ENCODE measurements around the gene INCA1. TPM values are rescaled to one million over a fixed set of nuclear protein-coding genes. Genes with fewer than 3 reads are reported as not detected.

Gene INCA1
- polyA plus RNA-seq, 1 experiment = 1.3 TPM

DNA sequence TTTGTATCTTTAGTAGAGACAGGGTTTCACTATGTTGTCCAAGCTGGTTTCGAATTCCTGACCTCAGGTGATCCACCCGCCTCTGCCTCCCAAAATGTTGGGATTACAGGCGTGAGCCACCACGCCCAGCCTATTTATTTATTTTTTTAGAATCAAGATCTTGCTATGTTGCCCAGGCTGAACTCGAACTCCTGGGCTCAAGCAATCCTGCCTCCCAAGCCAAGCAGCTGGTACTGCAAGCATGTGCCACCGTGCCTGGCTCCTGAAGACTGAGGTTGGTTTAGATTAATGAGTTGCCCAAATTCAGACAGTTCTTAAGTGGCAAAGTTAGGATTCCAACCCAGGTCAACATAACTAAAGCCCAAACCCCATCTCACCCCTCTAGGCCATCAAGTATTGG lies 30.0 kb upstream of the INCA1 start:
- Histone ChIP-seq H3K36me3 (ENCODE audit: control insufficient read depth, insufficient read depth, low read length) (peaks cover 8% of the 10 kb centered on the region), H3K27me3 (ENCODE audit: control insufficient read depth, insufficient read depth, low read length) (no peaks in the 10 kb centered on the region), H3K4me3 (ENCODE audit: low read depth, low read length) (no peak overlapping the region)
- ChIA-PET CTCF (interaction anchor here (0.9 to 6.9 kb wide), 4 partner anchors 35 to 118 kb away, joined by 3 to 73 read pairs (median 6); partner anchors contain the start of gene CAMTA2), POLR2A (no interaction called here)
- TF ChIP-seq CTCF (IDR thresholded peaks at IDR 0.05; ENCODE audit: insufficient read depth, low read depth, low read length) = no peak
- no peak for DNase-seq (ENCODE audit: low read depth)

GRCh38 chr17:5024604-5025003 lies 27.3 kb upstream of the INCA1 start:
- CTCF ChIA-PET = no interaction called here
- Histone ChIP-seq H3K36me3 (ENCODE audit: control insufficient read depth, insufficient read depth, low read length) (peaks cover 23% of the 10 kb centered on the region), H3K27me3 (ENCODE audit: control insufficient read depth, insufficient read depth, low read length) (no peaks in the 10 kb centered on the region), H3K4me3 (ENCODE audit: low read depth, low read length) (no peak overlapping the region)
- no peak for TF ChIP-seq CTCF (IDR thresholded peaks at IDR 0.05; ENCODE audit: insufficient read depth, low read depth, low read length)
- DNase-seq (ENCODE audit: low read depth) = no peak
- POLR2A ChIA-PET = no interaction called here

GRCh38 chr17:5023588-5024147 lies 26.3 kb upstream of the INCA1 start:
- H3K4me3 ChIP-seq (ENCODE audit: low read depth, low read length) = no peak overlapping the region
- H3K27me3 ChIP-seq (ENCODE audit: control insufficient read depth, insufficient read depth, low read length) = no peaks in the 10 kb centered on the region
- TF ChIP-seq CTCF (IDR thresholded peaks at IDR 0.05; ENCODE audit: insufficient read depth, low read depth, low read length) = no peak
- ChIA-PET POLR2A (no interaction called here), CTCF (no interaction called here)
- no peak for DNase-seq (ENCODE audit: low read depth)
- peaks cover 28% of the 10 kb centered on the region for H3K36me3 ChIP-seq (ENCODE audit: control insufficient read depth, insufficient read depth, low read length)

- Histone ChIP-seq H3K27me3 (ENCODE audit: control insufficient read depth, insufficient read depth, low read length) (no peaks in the 10 kb centered on the region), H3K36me3 (ENCODE audit: control insufficient read depth, insufficient read depth, low read length) (peaks cover 31% of the 10 kb centered on the region), H3K4me3 (ENCODE audit: low read depth, low read length) (no peak overlapping the region)
- TF ChIP-seq CTCF (IDR thresholded peaks at IDR 0.05; ENCODE audit: insufficient read depth, low read depth, low read length) = no peak
- no peak for DNase-seq (ENCODE audit: low read depth)
- ChIA-PET CTCF (interaction anchor here (0.9 to 1.4 kb wide), 2 partner anchors 8 to 40 kb away, joined by 4 to 5 read pairs; no protein-coding TSS in a partner anchor), POLR2A (no interaction called here)
Observed at GRCh38 chr17:5022171-5022711, 24.9 kb upstream of the INCA1 start.

DNA sequence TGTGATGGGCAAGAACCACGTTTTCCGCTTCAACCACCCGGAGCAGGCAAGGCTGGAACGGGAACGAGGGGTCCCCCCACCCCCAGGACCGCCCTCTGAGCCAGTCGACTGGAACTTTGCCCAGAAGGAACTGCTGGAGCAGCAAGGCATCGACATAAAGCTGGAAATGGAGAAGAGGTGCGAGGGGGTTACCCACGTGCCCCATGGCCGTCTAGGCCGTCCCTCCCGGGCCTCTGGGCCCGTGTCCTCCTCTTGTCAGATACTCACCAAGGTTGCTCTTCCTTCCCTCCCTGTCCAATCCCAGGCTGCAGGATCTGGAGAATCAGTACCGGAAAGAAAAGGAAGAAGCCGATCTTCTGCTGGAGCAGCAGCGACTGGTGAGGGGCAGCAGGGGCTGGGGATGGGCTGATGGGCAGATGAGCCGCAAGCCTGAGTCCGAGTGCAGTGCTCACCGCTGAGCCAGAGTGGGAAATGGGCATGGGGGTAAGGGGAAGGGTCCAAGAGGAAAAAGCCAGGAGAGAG lies 23.2 kb upstream of the INCA1 start:
- peaks cover 36% of the 10 kb centered on the region for H3K36me3 ChIP-seq (ENCODE audit: control insufficient read depth, insufficient read depth, low read length)
- H3K4me3 ChIP-seq (ENCODE audit: low read depth, low read length) = no peak overlapping the region
- TF ChIP-seq CTCF (IDR thresholded peaks at IDR 0.05; ENCODE audit: insufficient read depth, low read depth, low read length) = no peak
- no peak for DNase-seq (ENCODE audit: low read depth)
- ChIA-PET CTCF (interaction anchor here (1.2 kb wide), 1 partner anchor 10 kb away, joined by 4 read pairs; no protein-coding TSS in a partner anchor), POLR2A (no interaction called here)
- H3K27me3 ChIP-seq (ENCODE audit: control insufficient read depth, insufficient read depth, low read length) = no peaks in the 10 kb centered on the region
